K562 (cell line): ENCODE data around the gene ALG14. TPM values are rescaled to one million over a fixed set of nuclear protein-coding genes. Genes with fewer than 3 reads are reported as not detected.

ENCODE experiments used
- ATAC-seq: fragments of 200-7000 bp; cut with Tn5 transposase; 3 replicates; pipeline ENCODE4 v1.9.1; 2020; ENCODE audit warnings: moderate library complexity
- BruUV-seq: library from RNA; stranded (reverse); fragments of 400-500 nt; replicated peaks from 2 replicates; lab custom pipeline; 2021; lab: Mats Ljungman, UMichigan
- CTCF ChIA-PET: fragments of 300-600 bp; formaldehyde crosslinking; extraction: SDS; loops from one replicate; lab custom pipeline; 2021; ENCODE audit warnings: low intra/inter-chr PET ratio; lab: Yijun Ruan, JAX
- POLR2A ChIA-PET: fragments of 300-600, 350-650 bp; sonication (Branson Sonifier 250); formaldehyde crosslinking; extraction: SDS; loops from one replicate; lab custom pipeline; 2021; ENCODE audit warnings: antibody characterized with exemption, inconsistent platforms; lab: Yijun Ruan, JAX
- DNase-seq, 4 experiments: peaks; one replicate each; pipeline versions ENCODE4 v3.0.0 to v3.0.0-alpha.2; 2011 to 2018; ENCODE audit warnings: low spot score in 3 of 4, mixed read lengths in 3 of 4; ENCODE audit errors: extremely low read depth in 1 of 4
- FAIRE-seq: peaks from 2 replicates; lab custom pipeline; 2011; peaks lifted over from hg19 to GRCh38; lab: Jason Lieb, UNC
- H2AFZ ChIP-seq: 2 replicates; pipeline ENCODE4 v1.6.0; 2011; ENCODE audit warnings: low read depth, low read length, control low read depth, inconsistent platforms
- H3K27ac ChIP-seq: fragments of 200-600 bp; 3 replicates; pipeline ENCODE4 v1.8.0; 2011; ENCODE audit warnings: low read depth, mild to moderate bottlenecking, control low read depth, inconsistent platforms, low read length, moderate library complexity, mixed read lengths; ENCODE audit errors: extremely low read depth
- H3K27me3 ChIP-seq, 2 experiments: fragments of 300-600 bp in 1 of 2; 2 replicates in 1 of 2; 3 replicates in 1 of 2; pipeline versions ENCODE4 v1.6.0 to v1.8.0; 2011; ENCODE audit warnings: inconsistent platforms in 2 of 2, low read length in 2 of 2, mild to moderate bottlenecking in 1 of 2, mixed read lengths in 1 of 2, moderate library complexity in 1 of 2; ENCODE audit not compliant: control insufficient read depth in 2 of 2, insufficient read depth in 2 of 2
- H3K36me3 ChIP-seq: fragments of 300-600 bp; 3 replicates; pipeline ENCODE4 v1.8.0; 2011; ENCODE audit warnings: mild to moderate bottlenecking, low read length, inconsistent platforms; ENCODE audit not compliant: control insufficient read depth, insufficient read depth
- H3K4me1 ChIP-seq, 2 experiments: fragments of 200-600 bp in 1 of 2; replicated peaks in 1 of 2; 2 replicates in 1 of 2; 3 replicates in 1 of 2; pipeline versions ENCODE4 v1.5.1 to v1.8.0; 2011; ENCODE audit warnings: inconsistent platforms in 2 of 2, low read length in 2 of 2, mild to moderate bottlenecking in 1 of 2, mixed read lengths in 1 of 2, moderate library complexity in 1 of 2; ENCODE audit not compliant: control insufficient read depth in 2 of 2, insufficient read depth in 2 of 2
- H3K4me2 ChIP-seq: 2 replicates; pipeline ENCODE4 v1.6.1; 2011; ENCODE audit warnings: low read length, control low read depth, inconsistent platforms, mixed read lengths; ENCODE audit not compliant: insufficient read depth
- H3K4me3 ChIP-seq: fragments of 200-600 bp; sonication (generic), shearing (Covaris generic); 2 replicates; pipeline ENCODE4 v1.5.1; 2016; ENCODE audit warnings: control low read depth, inconsistent platforms
- H3K79me2 ChIP-seq: fragments of 200-600 bp; 3 replicates; pipeline ENCODE4 v1.8.0; 2011; ENCODE audit warnings: low read length, inconsistent platforms; ENCODE audit not compliant: control insufficient read depth, insufficient read depth
- H3K9ac ChIP-seq, 2 experiments: 2 replicates each; pipeline versions ENCODE4 v1.6.0 to v1.6.1; 2011; ENCODE audit warnings: low read depth in 2 of 2, low read length in 2 of 2, control low read depth in 1 of 2, inconsistent platforms in 1 of 2, mild to moderate bottlenecking in 1 of 2, mixed read lengths in 1 of 2; ENCODE audit not compliant: insufficient read depth in 1 of 2
- H3K9me1 ChIP-seq: one replicate; pipeline ENCODE4 v1.6.0; 2011; ENCODE audit warnings: inconsistent platforms, mild to moderate bottlenecking, low read length, moderate library complexity; ENCODE audit not compliant: control insufficient read depth, insufficient read depth
- H3K9me3 ChIP-seq: replicated peaks from 2 replicates; pipeline ENCODE4 v1.5.1; 2011; ENCODE audit warnings: low read depth, low read length, inconsistent platforms; ENCODE audit not compliant: control insufficient read depth, insufficient read depth
- H4K20me1 ChIP-seq: replicated peaks from 2 replicates; pipeline ENCODE4 v1.6.1; 2011; ENCODE audit warnings: low read length, inconsistent platforms, mixed read lengths; ENCODE audit not compliant: control insufficient read depth, insufficient read depth
- BRF2 ChIP-seq: IDR thresholded peaks from 3 replicates; pipeline ENCODE4 v1.6.1; 2011; ENCODE audit warnings: borderline replicate concordance, mild to moderate bottlenecking; ENCODE audit not compliant: insufficient read length, insufficient read depth
- CTCFL ChIP-seq: IDR thresholded peaks from 2 replicates; pipeline ENCODE4 v1.6.1; 2011; ENCODE audit warnings: borderline replicate concordance, low read depth, mild to moderate bottlenecking, moderate library complexity, low read length; ENCODE audit not compliant: insufficient read depth, poor library complexity, severe bottlenecking
- HDAC1 ChIP-seq, 2 experiments: fragments of 450-650 bp; IDR thresholded peaks; 2 replicates each; pipeline ENCODE4 v1.6.1; 2016 to 2017; ENCODE audit warnings: inconsistent platforms in 1 of 2, mild to moderate bottlenecking in 1 of 2, moderate library complexity in 1 of 2
- KAT8 ChIP-seq: fragments of 450-650 bp; IDR thresholded peaks from 2 replicates; pipeline ENCODE4 v1.6.1; 2016; ENCODE audit warnings: low read depth, mild to moderate bottlenecking
- KLF10 ChIP-seq: fragments of 250-450 bp; sonication (Bioruptor Pico); IDR thresholded peaks from 2 replicates; pipeline ENCODE4 v1.6.1; 2021; ENCODE audit warnings: matching md5 sums
- KLF16 ChIP-seq: IDR thresholded peaks from 2 replicates; pipeline ENCODE4 v1.6.1; 2016; ENCODE audit warnings: antibody characterized with exemption
- WGBS: fragments of 100-300 bp; shearing (Covaris generic); methylation state at CpG from one replicate; pipeline ENCODE4 v1.1.6; 2016; ENCODE audit warnings: low coverage, mixed read lengths; ENCODE audit not compliant: insufficient coverage; ENCODE audit errors: missing lambda C conversion rate; 5-methylcytosine and 5-hydroxymethylcytosine counted together
- in situ Hi-C: fragments of 300-500 bp; cut with MboI; formaldehyde crosslinking; loops from 4 replicates; pipeline ENCODE4 v1.15.0; 2018; ENCODE audit warnings: inconsistent platforms, mixed read lengths
- intact Hi-C: fragments of 100-400 bp; cut with micrococcal nuclease; formaldehyde crosslinking; loops from 2 replicates; pipeline ENCODE4 v1.14.2; 2022
- polyA plus RNA-seq, 8 experiments: library from polyadenylated mRNA; depleted of rRNA in 4 of 8; stranded (reverse) in 5 of 8; unstranded in 3 of 8; fragments of >200 nt; fragmentation: Nextera tagmentation in 2 of 8; fragmentation: Illumina TruSeq in 1 of 8; extraction: Ambion mirVana in 2 of 8; extraction: Trizol in 1 of 8; gene quantifications; 2 replicates each; pipeline versions ENCODE4 v1.2.1 to v1.2.3, GENCODE V29; 2011 to 2014; ENCODE audit warnings: inconsistent platforms in 1 of 8, missing spikeins in 1 of 8
- total RNA-seq, 7 experiments: library from RNA; depleted of rRNA in 6 of 7; stranded (reverse); fragments of >200 nt in 6 of 7; fragmentation: Illumina TruSeq in 2 of 7; extraction: Trizol in 2 of 7; gene quantifications; 2 replicates each; pipeline versions ENCODE4 v1.2.1 to v1.2.3, GENCODE V29; 2011 to 2021; ENCODE audit warnings: low replicate concordance in 1 of 7

ALG14 gene
- total and polyA plus RNA-seq, 9 of the 15 experiments (the other 6 are each of a cell fraction or from before 2014, with no cell fraction given), result 2.8 to 16.2 (median 4.9) TPM

- TF ChIP-seq KLF10 (no peak), CTCFL (peak; percentile 7)
Observed at GRCh38 chr1:95043141-95043980, 29.4 kb downstream of the ALG14 start (continued).

GRCh38 chr1:95042286-95042685 lies 30.5 kb downstream of the ALG14 start:
- intact Hi-C loops (loop anchor here (5.0 to 10.0 kb wide), 4 partner anchors 80 to 527 kb away; partner anchors contain the start of gene RWDD3), in situ Hi-C loops (loop anchor here (5.0 kb wide), 1 partner anchor 185 kb away; no protein-coding TSS in a partner anchor)
- Histone ChIP-seq H3K9me1 (no peaks in the 10 kb centered on the region), H4K20me1 (no peaks in the 10 kb centered on the region), H3K27ac (no peak overlapping the region), H3K9me3 (no peaks in the 10 kb centered on the region), H3K4me3 (no peak overlapping the region), H3K36me3 (no peaks in the 10 kb centered on the region), H3K9ac (no peak overlapping the region), H3K27me3 (no peaks in the 10 kb centered on the region), H3K79me2 (no peaks in the 10 kb centered on the region), H3K4me1 (no peaks in the 10 kb centered on the region; a peak in 1 of 5 replicates), H3K4me2 (no peak overlapping the region), H2AFZ (no peak overlapping the region)
- ChIA-PET CTCF (interaction anchor here (1.0 to 3.3 kb wide), 3 partner anchors 155 to 192 kb away, joined by 3 to 25 read pairs (median 6); partner anchors contain the start of gene RWDD3), POLR2A (no interaction called here)
- WGBS, result 56% methylated on average over 3 of the region's 3 CpGs
- TF ChIP-seq BRF2 (no peak), KAT8 (no peak), HDAC1 (IDR thresholded peaks at IDR 0.05) (0 out of 4 replicates have a peak, but pooled peaks of 1 of the 2 experiments have one; percentile 15), KLF16 (no peak)
- DNase-seq, result no peak
- ATAC-seq, result no peak
- no peak for FAIRE-seq
- BruUV-seq, result no TSS peak
